Nephron progenitor cell (in vitro differentiated cells): Measurements from ENCODE around the gene KNDC1.

Experiments
- DNase-seq: peaks from one replicate; pipeline ENCODE4 v3.0.0; 2021
- H3K27ac Mint-ChIP-seq: 2 replicates; pipeline ENCODE4 v1.8.0; 2021; ENCODE audit warnings: mild to moderate bottlenecking, moderate library complexity, mixed read lengths
- H3K27me3 Mint-ChIP-seq: 2 replicates; pipeline ENCODE4 v1.8.0; 2021; ENCODE audit warnings: mild to moderate bottlenecking, low read depth, mixed read lengths; ENCODE audit not compliant: poor library complexity
- H3K36me3 Mint-ChIP-seq: 2 replicates; pipeline ENCODE4 v1.8.0; 2021; ENCODE audit warnings: low read depth, mixed read lengths
- H3K4me1 Mint-ChIP-seq: 2 replicates; pipeline ENCODE4 v1.8.0; 2021; ENCODE audit warnings: mixed read lengths
- H3K4me3 Mint-ChIP-seq: 2 replicates; pipeline ENCODE4 v1.8.0; 2021; ENCODE audit warnings: mild to moderate bottlenecking, moderate library complexity, mixed read lengths
- H3K9me3 Mint-ChIP-seq: 2 replicates; pipeline ENCODE4 v1.8.0; 2021; ENCODE audit warnings: mild to moderate bottlenecking, moderate library complexity, mixed read lengths
- CTCF ChIP-seq: fragments of 200-600 bp; sonication (generic); IDR thresholded peaks from 2 replicates; pipeline ENCODE4 v1.5.0; 2021; ENCODE audit warnings: antibody characterized with exemption

Gene KNDC1

GRCh38 chr10:133196221-133196915 is 36.3 kb downstream of the KNDC1 start:
- peak overlapping the region; percentile 87 for H3K27ac Mint-ChIP-seq
- no peak for DNase-seq
- peaks cover 18% of the 10 kb centered on the region for H3K27me3 Mint-ChIP-seq
- peaks cover 14% of the 10 kb centered on the region for H3K36me3 Mint-ChIP-seq
- no peak overlapping the region for H3K4me3 Mint-ChIP-seq
- H3K9me3 Mint-ChIP-seq: peaks cover 30% of the 10 kb centered on the region
- TF ChIP-seq CTCF: no peak
- H3K4me1 Mint-ChIP-seq: peaks cover 11% of the 10 kb centered on the region

GRCh38 chr10:133196936-133197758 is 37.1 kb downstream of the KNDC1 start:
- TF ChIP-seq CTCF: no peak
- Mint-ChIP-seq H3K4me3 (no peak overlapping the region), H3K36me3 (peaks cover 10% of the 10 kb centered on the region), H3K27me3 (peaks cover 15% of the 10 kb centered on the region), H3K27ac (no peak overlapping the region), H3K9me3 (peaks cover 24% of the 10 kb centered on the region), H3K4me1 (peaks cover 11% of the 10 kb centered on the region)
- no peak for DNase-seq

- H3K27ac Mint-ChIP-seq: no peak overlapping the region
- H3K4me1 Mint-ChIP-seq: peaks cover 11% of the 10 kb centered on the region
- no peak for TF ChIP-seq CTCF
- H3K9me3 Mint-ChIP-seq: peaks cover 18% of the 10 kb centered on the region
- H3K36me3 Mint-ChIP-seq: peaks cover 4% of the 10 kb centered on the region
- DNase-seq: no peak
- H3K4me3 Mint-ChIP-seq: no peak overlapping the region
- peaks cover 9% of the 10 kb centered on the region for H3K27me3 Mint-ChIP-seq
Observed at GRCh38 chr10:133197786-133198185, 37.8 kb downstream of the KNDC1 start.

GRCh38 chr10:133198206-133198605 is 38.2 kb downstream of the KNDC1 start:
- DNase-seq: no peak
- H3K9me3 Mint-ChIP-seq: peaks cover 16% of the 10 kb centered on the region
- peaks cover 11% of the 10 kb centered on the region for H3K4me1 Mint-ChIP-seq
- H3K36me3 Mint-ChIP-seq: peaks cover 4% of the 10 kb centered on the region
- no peak overlapping the region for H3K4me3 Mint-ChIP-seq
- no peak for TF ChIP-seq CTCF
- no peak overlapping the region for H3K27ac Mint-ChIP-seq
- peaks cover 7% of the 10 kb centered on the region for H3K27me3 Mint-ChIP-seq

GRCh38 chr10:133198621-133199487 is 38.8 kb downstream of the KNDC1 start:
- Mint-ChIP-seq H3K36me3 (peaks cover 4% of the 10 kb centered on the region), H3K9me3 (peaks cover 10% of the 10 kb centered on the region), H3K4me3 (no peak overlapping the region), H3K27me3 (peaks cover 5% of the 10 kb centered on the region), H3K4me1 (peaks cover 18% of the 10 kb centered on the region), H3K27ac (no peak overlapping the region)
- no peak for TF ChIP-seq CTCF
- no peak for DNase-seq
